Stromal cell of bone marrow (primary cell): Measurements from ENCODE around the gene FHOD3.

Experiments
- DNase-seq: peaks from one replicate; pipeline ENCODE4 v3.0.0-alpha.2; 2012; ENCODE audit warnings: low read depth

Gene FHOD3

GRCh38 chr18:36297417-36298125 lies at the start of gene FHOD3:
TSS of gene FHOD3 (plus strand) at chr18:36297713. CDS start at chr18:36297836, 123 bp downstream.
- DNase-seq = peak; percentile 38

GRCh38 chr18:36249392-36249791 lies 48.1 kb upstream of the FHOD3 start:
- no peak for DNase-seq

GRCh38 chr18:36250827-36251226 lies 46.7 kb upstream of the FHOD3 start:
- no peak for DNase-seq

DNA sequence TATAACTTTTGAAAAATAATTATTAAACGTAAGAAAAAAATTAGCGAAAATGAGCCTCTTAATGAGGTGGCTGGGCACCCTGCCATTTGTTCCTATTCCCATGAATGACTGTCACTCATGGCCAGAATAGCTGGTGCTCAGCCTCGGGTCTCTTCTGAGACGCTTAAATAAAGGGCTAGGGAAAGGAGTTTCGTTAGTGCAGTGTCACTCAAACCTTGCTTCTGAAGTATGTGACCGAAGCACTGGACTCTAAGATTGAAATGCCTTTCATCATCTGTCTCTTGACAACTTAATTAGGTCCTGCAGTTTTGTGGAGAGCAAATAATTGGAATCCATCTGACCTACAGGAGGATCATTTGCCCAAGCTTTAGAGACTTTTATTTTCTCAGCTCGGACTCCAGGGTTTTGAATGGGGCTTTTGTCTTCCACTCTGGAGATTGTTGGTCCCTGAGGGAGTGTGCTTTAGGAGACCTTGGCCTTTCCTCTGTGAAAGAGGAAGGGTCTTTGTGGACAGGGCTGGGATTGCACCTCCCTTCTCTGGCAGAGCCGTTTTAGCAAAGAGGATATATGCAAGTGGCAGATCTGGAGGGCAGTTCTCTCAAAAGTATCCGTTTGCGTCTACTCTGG lies 42.3 kb upstream of the FHOD3 start:
- DNase-seq = no peak

- no peak for DNase-seq
These were observed 41.4 kb upstream of the FHOD3 start for GRCh38 chr18:36256094-36256493.

DNA sequence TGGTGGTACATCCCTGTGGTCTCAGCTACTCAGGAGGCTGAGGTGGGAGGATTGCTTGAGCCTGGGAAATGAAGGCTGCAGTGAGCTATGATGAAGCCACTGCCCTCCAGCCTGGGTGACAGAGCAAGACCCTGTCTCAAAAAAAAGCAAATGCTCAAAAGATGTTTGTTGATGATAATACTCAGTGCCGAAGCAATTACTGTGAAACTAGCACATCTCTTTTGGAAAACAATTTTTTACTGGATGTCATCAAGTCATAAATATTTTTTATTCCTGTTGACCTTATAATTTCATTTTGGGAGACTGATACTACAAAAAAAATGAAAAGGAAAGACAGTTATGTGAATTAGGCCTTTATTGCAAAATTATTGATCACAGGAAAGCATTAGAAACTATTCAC lies 34.5 kb upstream of the FHOD3 start:
- no peak for DNase-seq

DNA sequence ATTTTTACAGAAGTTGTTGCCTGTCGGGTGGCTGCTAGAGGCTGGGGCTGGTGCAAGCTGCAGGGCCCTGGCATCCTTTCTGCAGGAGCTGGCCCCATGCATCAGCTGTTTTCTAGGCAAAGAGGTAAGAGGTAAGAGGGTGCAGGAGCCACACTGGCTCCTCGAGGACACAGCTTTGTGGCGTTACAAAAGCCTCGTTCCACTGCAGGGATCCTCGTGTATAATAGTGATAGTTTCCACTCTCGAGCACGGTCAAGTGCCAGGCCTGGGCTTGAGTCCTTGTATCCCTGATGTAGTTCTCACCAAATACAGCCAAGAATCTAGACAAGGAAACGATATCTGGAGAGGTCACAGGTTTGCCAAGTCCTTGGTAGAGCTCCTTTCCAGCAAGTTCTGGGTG lies 33.2 kb upstream of the FHOD3 start:
- DNase-seq = no peak

DNA sequence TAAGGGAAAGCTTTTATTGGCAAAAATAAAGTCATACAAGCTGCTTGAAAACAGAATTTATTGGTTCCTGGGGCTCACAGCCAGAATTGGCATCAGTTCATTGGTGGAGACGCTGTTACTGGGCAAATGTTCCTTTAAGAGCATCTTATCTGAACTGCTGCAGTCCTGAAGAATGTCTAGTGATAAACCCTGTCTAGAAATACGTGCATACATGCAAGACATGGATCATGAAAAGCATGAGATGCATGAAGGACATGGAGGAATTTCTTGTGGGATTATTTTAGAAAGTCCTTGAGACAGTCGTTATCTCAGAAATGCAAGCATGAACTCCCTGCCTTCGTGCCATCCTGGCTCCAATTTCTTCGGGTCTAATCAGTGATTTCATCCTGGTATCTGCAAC lies 32.5 kb upstream of the FHOD3 start:
- no peak for DNase-seq

- no peak for DNase-seq
These were observed 28.4 kb upstream of the FHOD3 start for GRCh38 chr18:36269157-36269556.

DNA sequence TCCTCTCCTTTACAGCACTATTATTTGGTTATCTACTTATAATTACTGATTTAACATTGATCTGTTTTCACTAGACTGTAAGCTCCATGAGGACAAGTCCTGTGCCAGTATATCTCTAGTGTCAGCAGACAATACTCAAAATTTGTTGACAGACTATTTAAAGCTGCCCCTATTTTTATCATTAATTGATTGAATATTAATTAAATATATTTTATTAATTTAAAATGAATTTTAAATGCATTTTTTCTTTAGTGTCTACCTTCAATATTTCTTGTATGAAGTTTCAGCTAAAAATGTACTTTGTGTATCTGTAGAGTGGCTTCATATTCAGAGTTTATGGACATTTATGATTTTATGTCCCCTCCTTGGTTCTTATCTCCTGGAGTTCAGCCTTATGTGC lies 26.4 kb upstream of the FHOD3 start:
- DNase-seq = no peak

DNA sequence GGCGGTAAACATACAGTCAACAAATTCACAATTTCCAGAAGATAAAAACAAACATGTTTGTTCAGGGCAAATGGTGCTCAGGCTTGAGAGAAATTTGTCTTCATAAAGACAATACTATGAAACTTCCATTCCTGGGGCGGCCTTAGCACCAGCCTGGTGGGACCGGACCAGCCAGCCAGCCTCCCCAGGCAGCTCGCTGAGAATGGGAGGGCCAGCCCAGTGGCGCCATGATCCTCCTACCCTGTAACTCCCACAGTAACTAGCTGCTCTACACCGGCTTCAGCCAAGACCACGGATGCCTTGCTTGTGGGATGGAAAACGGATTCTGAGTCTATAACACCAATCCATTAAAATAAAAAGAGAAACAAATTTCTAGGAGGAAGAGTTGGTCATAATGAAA lies 24.2 kb upstream of the FHOD3 start:
- no peak for DNase-seq

DNA sequence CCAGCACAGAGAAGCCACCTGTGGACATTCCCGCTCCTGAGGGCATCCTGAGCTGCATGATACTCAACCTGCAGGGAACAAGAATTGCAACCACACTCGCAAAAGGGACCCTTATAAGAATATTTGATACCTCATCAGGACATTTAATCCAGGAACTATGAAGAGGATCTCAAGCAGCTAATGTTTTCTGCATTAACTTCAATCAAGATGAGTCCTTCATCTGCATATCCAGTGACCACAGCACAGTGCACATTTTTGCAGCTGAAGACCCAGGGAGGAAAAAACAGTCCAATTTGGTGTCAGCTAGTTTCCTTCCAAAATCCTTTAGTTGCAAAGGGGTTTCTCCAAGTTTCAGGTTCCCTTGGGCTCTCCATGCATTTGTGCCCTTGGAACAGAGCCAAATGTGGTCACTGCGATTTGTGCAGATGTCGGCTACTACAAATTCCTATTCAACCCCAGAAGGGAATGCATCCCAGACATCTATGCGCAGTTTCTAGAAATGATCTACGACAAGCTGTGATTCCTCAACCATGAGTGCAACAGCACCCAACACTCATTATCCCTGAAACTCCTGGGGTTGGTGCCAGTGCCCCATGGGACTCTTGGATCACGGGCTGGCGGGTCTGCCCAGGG lies 23.3 kb upstream of the FHOD3 start:
- no peak for DNase-seq

DNA sequence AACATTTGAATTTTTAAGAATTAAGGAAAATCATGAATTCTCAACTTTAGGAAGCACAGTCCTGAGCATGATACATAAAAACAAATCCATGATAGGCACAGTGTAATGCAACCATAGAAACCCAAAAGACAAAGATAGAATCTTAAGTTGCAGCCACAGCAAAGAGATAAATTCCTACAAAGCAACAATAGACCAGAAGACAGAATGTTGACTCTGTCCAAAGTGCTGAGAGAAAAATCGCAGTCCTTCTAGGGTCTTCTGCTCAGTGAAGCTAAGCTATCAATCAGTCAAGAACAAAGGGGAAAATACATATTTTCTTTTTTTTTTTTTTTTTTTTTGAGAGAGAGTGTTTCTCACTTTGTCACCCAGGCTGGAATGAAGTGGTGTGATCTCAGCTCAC lies 22.0 kb upstream of the FHOD3 start:
- no peak for DNase-seq

- DNase-seq = no peak
These were observed 18.5 kb upstream of the FHOD3 start for GRCh38 chr18:36279001-36279400.

GRCh38 chr18:36281936-36282335 lies 15.6 kb upstream of the FHOD3 start:
- DNase-seq = no peak

DNA sequence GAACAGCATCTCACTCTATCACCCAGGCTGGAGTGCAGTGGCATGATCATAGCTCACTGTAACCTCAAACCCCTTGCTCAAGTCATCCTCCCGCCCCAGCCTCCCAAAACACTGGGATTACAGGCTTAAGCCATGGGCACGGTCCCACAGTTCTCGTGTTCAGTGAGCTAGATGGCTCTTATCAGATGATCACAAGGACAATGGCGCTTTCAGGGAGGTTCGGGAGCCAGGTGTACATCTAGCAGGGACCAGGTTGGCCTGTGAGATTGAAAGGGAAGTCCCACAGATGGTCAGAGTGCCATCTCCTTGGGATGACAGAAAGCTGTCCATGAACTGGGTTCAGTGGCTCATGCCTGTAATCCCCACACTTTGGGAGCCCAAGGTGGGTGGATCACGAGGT lies 14.1 kb upstream of the FHOD3 start:
- DNase-seq = no peak

DNA sequence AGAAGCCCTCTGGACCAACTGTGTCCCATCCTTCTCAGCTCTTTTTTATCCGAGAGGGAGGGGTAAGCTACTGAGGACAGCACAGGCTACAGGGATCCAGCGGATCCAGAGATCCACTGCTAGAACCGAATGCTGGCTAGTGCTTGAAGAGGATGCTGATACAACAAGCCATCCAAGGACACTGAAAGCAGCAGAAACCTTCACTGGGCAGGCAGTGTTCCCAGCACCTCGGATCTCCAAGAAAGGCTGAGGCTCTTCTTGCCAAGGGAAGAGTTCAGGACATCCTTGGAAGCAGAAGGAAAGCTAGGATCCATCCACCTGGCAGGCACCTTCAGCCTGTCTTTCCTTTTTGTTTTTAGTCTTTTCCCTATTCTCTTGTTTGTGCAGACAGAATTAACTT lies 13.2 kb upstream of the FHOD3 start:
- DNase-seq = no peak

GRCh38 chr18:36284671-36285295 lies 12.7 kb upstream of the FHOD3 start:
- peak; percentile 54 for DNase-seq

DNA sequence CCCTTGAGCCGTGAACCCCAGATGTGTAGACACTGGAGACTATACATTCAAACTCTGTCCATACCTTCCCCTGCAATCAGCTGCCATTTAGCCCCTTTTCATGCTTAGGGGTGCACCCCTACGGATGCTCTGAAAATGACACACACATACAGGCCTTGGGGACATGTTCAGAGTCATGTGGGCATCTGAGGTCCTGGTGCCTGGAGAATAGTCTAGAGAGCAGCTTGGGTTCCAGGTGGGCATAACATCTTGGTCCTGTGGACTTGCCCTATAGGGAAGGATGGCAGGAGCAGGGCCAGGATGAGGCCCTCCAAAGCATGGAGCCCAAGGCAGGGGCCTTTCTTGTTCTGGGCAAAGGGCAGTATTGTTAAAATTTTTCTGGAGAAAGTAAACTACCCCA lies 9.9 kb upstream of the FHOD3 start:
- no peak for DNase-seq

GRCh38 chr18:36288689-36289088 lies 8.8 kb upstream of the FHOD3 start:
- no peak for DNase-seq

DNA sequence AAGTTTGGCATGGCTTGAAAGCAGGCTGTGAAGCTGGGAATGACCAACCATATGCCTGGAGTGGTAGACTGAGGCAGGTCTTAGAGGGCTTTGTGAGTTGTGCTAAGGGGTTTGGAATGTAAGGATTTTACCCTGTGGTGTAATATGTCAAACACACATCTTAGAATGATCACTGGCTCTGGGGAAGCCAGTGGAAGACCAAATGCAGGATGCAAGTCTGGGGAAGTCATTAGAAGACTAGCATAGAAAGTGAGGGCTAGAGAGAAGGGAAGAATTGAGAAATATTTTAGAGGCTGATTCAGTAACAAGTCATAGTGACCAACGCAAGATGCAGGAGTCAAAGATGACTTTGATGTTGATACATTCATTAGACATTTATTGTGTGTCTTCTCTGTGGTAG lies 3.5 kb upstream of the FHOD3 start:
- DNase-seq = no peak

DNA sequence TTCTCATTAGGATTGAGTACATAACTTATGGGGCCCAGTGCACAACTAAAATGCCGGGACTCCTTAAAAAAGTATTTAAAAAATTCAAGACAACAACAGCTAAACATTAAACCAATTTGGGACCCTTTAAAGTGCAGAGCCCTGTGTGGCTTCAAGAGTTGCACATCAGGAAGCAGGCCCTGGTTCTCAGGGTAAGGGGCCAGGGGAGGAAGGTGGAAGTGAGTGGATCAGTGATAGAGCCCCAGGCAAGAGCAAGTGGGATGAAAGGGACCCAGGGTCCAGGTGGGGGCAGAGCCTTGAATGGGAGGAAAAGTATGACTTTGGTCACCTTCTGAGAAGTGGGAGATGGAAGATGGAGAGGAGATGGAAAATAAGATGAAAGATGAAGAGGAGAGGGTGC lies 2.3 kb upstream of the FHOD3 start:
- DNase-seq = no peak

DNA sequence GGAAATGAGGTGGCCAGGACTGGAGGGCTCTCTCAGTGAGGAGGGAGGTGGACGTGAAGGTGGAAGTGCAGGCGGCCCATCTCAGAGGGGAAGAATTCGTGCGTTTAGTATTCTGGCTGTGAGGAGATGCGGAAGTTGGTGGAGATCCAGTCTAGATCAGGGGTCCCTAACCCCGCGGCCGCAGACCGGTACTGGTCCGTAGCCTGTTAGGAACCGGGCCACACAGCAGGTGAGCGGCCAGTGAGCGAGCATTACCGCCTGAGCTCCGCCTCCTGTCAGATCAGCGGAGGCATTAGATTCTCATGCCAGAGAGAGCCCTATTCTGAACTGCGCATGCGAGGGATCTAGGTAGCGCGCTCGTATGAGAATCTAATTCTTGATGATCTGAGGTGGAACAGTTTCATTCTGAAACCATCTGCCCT lies 1.6 kb upstream of the FHOD3 start:
- DNase-seq = no peak
